HepG2 (cell line): ENCODE data around the gene DCAF4L1. TPM values are rescaled to one million over a fixed set of nuclear protein-coding genes. Genes with fewer than 3 reads are reported as not detected.
A peak's percentile ranks its signal among the peaks of the same experiment; 100 is the strongest.

ENCODE experiments used
- FOXP4 ChIP-seq: sonication (generic); formaldehyde crosslinking; IDR thresholded peaks from 2 replicates; pipeline ENCODE4 v1.4.0; 2020; ENCODE audit warnings: missing genetic modification reagents
- HCFC1 ChIP-seq: fragments of 150-350 bp; IDR thresholded peaks from 2 replicates; pipeline ENCODE4 v1.6.1; 2014; ENCODE audit warnings: low read depth, low read length
- HNRNPLL ChIP-seq: fragments of 200-400 bp; formaldehyde crosslinking; IDR thresholded peaks from 2 replicates; pipeline ENCODE4 v1.6.1; 2017; ENCODE audit warnings: mild to moderate bottlenecking, low read depth, low read length; ENCODE audit not compliant: poor library complexity, severe bottlenecking
- NKX3-1 ChIP-seq: sonication (generic); formaldehyde crosslinking; IDR thresholded peaks from 2 replicates; pipeline ENCODE4 v1.5.0; 2020; ENCODE audit warnings: missing genetic modification reagents
- PLRG1 ChIP-seq: fragments of 450-650 bp; conservative IDR thresholded peaks from 2 replicates; pipeline ENCODE4 v1.6.1; 2016
- PLSCR1 ChIP-seq: sonication (generic); formaldehyde crosslinking; IDR thresholded peaks from 2 replicates; pipeline ENCODE4 v1.5.0; 2020; ENCODE audit warnings: missing genetic modification reagents, mild to moderate bottlenecking, borderline replicate concordance
- POLR2AphosphoS5 ChIP-seq: IDR thresholded peaks from 2 replicates; pipeline ENCODE4 v1.6.1; 2012; ENCODE audit warnings: low read depth, low read length
- YEATS4 ChIP-seq: sonication (generic); formaldehyde crosslinking; IDR thresholded peaks from 2 replicates; pipeline ENCODE4 v1.4.0; 2020; ENCODE audit warnings: missing genetic modification reagents, borderline replicate concordance
- ZBTB7B ChIP-seq: sonication (generic); formaldehyde crosslinking; IDR thresholded peaks from 2 replicates; pipeline ENCODE4 v1.4.0; 2020; ENCODE audit warnings: missing genetic modification reagents
- ZMAT3 ChIP-seq: sonication (generic); formaldehyde crosslinking; conservative IDR thresholded peaks from 2 replicates; pipeline ENCODE4 v1.7.0; 2021; ENCODE audit warnings: missing genetic modification reagents
- ZNF207 ChIP-seq: fragments of 450-650 bp; IDR thresholded peaks from 2 replicates; pipeline ENCODE4 v1.6.1; 2016; ENCODE audit warnings: antibody characterized with exemption, borderline replicate concordance
- polyA plus RNA-seq, 8 experiments: library from polyadenylated mRNA; depleted of rRNA in 3 of 8; stranded (reverse) in 7 of 8; unstranded in 1 of 8; fragments of >200 nt; fragmentation: Illumina TruSeq in 4 of 8; extraction: Trizol in 4 of 8; gene quantifications; 2 replicates each; pipeline versions ENCODE4 v1.2.1 to v1.2.3, GENCODE V29; 2011 to 2016; ENCODE audit warnings: low read depth in 4 of 8, missing spikeins in 1 of 8, mixed read lengths in 1 of 8; ENCODE audit not compliant: insufficient read depth in 1 of 8
- total RNA-seq, 5 experiments: library from RNA; depleted of rRNA; stranded (reverse); fragments of >200 nt; fragmentation: Illumina TruSeq; extraction: Trizol; gene quantifications; 2 replicates each; pipeline ENCODE4 v1.2.3, GENCODE V29; 2016; ENCODE audit warnings: low read depth in 1 of 5
- TF ChIP-seq, protein P1 (sequence below): sonication (generic); formaldehyde crosslinking; IDR thresholded peaks from 2 replicates; pipeline ENCODE4 v1.5.0; 2020; ENCODE audit warnings: mild to moderate bottlenecking, missing genetic modification reagents, borderline replicate concordance
- TF ChIP-seq, protein P2 (sequence below), 2 experiments: sonication (generic) in 1 of 2; formaldehyde crosslinking in 1 of 2; IDR thresholded peaks; 2 replicates each; pipeline versions ENCODE4 v1.6.1 to v1.9.0; 2014 to 2022; ENCODE audit warnings: antibody characterized with exemption in 1 of 2, borderline replicate concordance in 1 of 2, inconsistent platforms in 1 of 2, low read depth in 1 of 2, missing genetic modification reagents in 1 of 2

DCAF4L1 gene
- total and polyA plus RNA-seq, 2 of the 13 experiments (the other 11 are each of a cell fraction or from before 2014, with no cell fraction given) = 0.05 to 0.09 TPM

DNA sequence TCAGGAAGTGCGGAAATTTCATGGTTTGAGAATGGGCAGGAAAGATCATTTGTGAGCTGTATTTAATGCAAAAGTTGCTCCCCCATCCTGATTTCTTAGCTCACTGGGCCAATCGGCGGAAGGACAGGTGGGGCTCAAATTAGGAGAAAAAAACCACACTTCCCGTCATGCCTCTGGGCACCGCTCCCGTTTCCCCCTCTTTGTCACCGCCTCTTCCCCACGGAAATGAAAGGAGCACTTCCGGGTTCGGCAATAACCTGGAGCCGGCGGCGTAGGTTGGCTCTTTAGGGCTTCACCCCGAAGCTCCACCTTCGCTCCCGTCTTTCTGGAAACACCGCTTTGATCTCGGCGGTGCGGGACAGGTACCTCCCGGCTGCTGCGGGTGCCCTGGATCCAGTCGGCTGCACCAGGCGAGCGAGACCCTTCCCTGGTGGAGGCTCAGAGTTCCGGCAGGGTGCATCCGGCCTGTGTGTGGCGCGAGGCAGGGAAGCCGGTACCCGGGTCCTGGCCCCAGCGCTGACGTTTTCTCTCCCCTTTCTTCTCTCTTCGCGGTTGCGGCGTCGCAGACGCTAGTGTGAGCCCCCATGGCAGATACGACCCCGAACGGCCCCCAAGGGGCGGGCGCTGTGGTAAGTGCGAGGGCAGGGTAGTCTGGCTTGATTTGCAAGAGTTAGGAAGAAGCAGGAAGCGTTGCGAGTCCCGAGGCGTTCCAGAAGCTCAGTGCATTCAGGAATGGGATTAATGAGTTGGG, 46.5 kb upstream of the DCAF4L1 start, which contains the start of gene TMEM33 (continued):
- TF ChIP-seq, protein P1, sequence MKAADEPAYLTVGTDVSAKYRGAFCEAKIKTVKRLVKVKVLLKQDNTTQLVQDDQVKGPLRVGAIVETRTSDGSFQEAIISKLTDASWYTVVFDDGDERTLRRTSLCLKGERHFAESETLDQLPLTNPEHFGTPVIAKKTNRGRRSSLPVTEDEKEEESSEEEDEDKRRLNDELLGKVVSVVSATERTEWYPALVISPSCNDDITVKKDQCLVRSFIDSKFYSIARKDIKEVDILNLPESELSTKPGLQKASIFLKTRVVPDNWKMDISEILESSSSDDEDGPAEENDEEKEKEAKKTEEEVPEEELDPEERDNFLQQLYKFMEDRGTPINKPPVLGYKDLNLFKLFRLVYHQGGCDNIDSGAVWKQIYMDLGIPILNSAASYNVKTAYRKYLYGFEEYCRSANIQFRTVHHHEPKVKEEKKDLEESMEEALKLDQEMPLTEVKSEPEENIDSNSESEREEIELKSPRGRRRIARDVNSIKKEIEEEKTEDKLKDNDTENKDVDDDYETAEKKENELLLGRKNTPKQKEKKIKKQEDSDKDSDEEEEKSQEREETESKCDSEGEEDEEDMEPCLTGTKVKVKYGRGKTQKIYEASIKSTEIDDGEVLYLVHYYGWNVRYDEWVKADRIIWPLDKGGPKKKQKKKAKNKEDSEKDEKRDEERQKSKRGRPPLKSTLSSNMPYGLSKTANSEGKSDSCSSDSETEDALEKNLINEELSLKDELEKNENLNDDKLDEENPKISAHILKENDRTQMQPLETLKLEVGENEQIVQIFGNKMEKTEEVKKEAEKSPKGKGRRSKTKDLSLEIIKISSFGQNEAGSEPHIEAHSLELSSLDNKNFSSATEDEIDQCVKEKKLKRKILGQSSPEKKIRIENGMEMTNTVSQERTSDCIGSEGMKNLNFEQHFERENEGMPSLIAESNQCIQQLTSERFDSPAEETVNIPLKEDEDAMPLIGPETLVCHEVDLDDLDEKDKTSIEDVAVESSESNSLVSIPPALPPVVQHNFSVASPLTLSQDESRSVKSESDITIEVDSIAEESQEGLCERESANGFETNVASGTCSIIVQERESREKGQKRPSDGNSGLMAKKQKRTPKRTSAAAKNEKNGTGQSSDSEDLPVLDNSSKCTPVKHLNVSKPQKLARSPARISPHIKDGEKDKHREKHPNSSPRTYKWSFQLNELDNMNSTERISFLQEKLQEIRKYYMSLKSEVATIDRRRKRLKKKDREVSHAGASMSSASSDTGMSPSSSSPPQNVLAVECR (CRISPR knock-in tag) = peak; percentile 92
- peak; percentile 60; the same call in 1 of the 2 replicates for TF ChIP-seq ZBTB7B
- peak; percentile 19; the same call in 1 of the 2 replicates for TF ChIP-seq ZMAT3 (CRISPR knock-in tag)
- peak; percentile 89 for TF ChIP-seq POLR2AphosphoS5
- TF ChIP-seq NKX3-1 = peak; percentile 82
- no peak for TF ChIP-seq ZNF207
- TF ChIP-seq FOXP4 = 0 out of 2 replicates have a peak, but pooled peaks have one; percentile 38
- TF ChIP-seq HCFC1 = peak; percentile 92
- TF ChIP-seq PLRG1 = no peak
- TF ChIP-seq YEATS4 = peak; percentile 55
- TF ChIP-seq, protein P2, sequence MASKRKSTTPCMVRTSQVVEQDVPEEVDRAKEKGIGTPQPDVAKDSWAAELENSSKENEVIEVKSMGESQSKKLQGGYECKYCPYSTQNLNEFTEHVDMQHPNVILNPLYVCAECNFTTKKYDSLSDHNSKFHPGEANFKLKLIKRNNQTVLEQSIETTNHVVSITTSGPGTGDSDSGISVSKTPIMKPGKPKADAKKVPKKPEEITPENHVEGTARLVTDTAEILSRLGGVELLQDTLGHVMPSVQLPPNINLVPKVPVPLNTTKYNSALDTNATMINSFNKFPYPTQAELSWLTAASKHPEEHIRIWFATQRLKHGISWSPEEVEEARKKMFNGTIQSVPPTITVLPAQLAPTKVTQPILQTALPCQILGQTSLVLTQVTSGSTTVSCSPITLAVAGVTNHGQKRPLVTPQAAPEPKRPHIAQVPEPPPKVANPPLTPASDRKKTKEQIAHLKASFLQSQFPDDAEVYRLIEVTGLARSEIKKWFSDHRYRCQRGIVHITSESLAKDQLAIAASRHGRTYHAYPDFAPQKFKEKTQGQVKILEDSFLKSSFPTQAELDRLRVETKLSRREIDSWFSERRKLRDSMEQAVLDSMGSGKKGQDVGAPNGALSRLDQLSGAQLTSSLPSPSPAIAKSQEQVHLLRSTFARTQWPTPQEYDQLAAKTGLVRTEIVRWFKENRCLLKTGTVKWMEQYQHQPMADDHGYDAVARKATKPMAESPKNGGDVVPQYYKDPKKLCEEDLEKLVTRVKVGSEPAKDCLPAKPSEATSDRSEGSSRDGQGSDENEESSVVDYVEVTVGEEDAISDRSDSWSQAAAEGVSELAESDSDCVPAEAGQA (IDR thresholded peaks at IDR 0.05; ENCODE audit: low read depth) = 0 out of 2 replicates have a peak, but pooled peaks have one; percentile 47
- TF ChIP-seq, protein P2 (CRISPR knock-in tag; IDR thresholded peaks at IDR 0.05; ENCODE audit: borderline replicate concordance) = no peak
- TF ChIP-seq HNRNPLL = peak; percentile 43
- no peak for TF ChIP-seq PLSCR1
